GM10266 (cell line): ENCODE results near the gene PSME4.
"Not testable (repeated sequence)": the region's sequence is repeated elsewhere in the genome, so short reads cannot be mapped to it uniquely, and the experiment has no call there.

Experiments
- DNase-seq: peaks from one replicate; pipeline ENCODE4 v3.0.0; 2012; ENCODE audit errors: extremely low spot score
- CTCF ChIP-seq: IDR thresholded peaks from 2 replicates; pipeline ENCODE4 v1.5.1; 2012; ENCODE audit warnings: mild to moderate bottlenecking, low read depth; ENCODE audit not compliant: control insufficient read depth, insufficient read depth; ENCODE audit errors: missing control alignments

PSME4 gene

DNA sequence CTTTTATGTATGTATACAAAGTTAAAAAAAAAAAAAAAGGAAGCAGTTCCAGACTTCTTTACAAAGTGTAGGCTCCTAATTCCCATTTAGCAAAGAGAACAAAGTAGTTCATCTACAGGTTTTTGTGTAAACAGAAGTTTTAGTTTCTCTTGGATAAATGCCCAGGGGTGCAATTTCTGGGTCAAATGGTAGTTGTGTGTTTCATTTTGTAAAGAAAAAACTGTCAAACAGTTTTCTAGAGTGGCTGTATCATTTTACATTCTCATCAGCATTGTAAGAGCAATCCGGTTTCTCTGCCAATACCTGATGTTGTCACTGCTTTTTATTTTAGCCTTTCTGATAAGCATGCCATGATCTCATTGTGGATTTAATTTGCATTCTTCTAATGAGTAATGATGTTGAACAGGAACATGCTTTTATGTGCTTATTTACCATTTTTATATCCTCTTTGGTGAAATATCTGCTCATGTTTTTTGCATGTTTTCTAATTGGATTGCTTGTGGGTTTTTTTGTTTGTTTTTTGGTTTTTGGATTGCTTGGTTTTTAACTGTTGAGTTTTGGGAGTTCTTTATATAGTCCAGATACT, 16.6 kb upstream of the PSME4 start:
- no peak for TF ChIP-seq CTCF
- no peak for DNase-seq

- DNase-seq, result no peak
- TF ChIP-seq CTCF, result no peak
These were observed 14.9 kb upstream of the PSME4 start for GRCh38 chr2:53985646-53986045.

DNA sequence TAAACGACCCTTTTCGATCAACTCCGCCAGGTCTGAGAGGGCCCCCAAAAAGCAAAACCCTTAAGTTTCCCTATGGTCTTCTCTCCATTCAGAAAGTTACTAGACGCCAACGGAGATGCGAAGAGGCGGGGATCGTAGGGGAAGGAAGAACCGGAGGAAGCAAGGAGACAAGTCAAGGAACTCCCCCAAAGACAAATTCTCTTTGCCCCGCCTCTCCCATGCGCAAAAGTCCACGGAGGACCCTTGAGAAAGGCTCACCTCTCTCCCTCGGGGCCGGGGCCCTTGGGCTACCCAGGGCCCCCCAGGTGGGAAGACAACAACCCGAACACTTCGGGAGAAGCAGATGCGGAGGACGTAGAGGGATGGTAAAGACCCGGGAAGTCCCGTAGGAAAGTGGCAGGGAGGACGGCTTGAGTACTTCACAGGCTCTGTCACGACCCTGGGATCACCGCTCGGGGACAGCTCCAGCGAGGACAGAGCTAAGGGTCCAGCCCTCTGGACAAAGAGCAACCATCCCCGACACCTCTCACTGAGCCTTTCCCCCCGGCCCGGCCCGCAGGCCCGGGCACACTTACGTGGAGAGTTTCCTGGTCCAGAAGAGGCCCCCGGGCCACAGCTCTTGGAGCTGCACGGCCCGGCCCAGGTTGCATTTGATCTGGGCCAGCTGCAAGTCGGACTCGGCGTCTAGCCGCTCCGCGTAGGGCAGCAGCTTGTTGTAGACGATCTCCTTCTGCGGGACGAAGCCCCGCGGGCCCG, 647 bp downstream of the PSME4 start:
- peak; percentile 48 for DNase-seq
- TF ChIP-seq CTCF, result no peak

- peak; percentile 37 for DNase-seq
- no peak for TF ChIP-seq CTCF
These were observed 1.4 kb downstream of the PSME4 start for GRCh38 chr2:53969285-53969967.

GRCh38 chr2:53964987-53965687, 5.7 kb downstream of the PSME4 start:
- no peak for DNase-seq
- TF ChIP-seq CTCF, result no peak

DNA sequence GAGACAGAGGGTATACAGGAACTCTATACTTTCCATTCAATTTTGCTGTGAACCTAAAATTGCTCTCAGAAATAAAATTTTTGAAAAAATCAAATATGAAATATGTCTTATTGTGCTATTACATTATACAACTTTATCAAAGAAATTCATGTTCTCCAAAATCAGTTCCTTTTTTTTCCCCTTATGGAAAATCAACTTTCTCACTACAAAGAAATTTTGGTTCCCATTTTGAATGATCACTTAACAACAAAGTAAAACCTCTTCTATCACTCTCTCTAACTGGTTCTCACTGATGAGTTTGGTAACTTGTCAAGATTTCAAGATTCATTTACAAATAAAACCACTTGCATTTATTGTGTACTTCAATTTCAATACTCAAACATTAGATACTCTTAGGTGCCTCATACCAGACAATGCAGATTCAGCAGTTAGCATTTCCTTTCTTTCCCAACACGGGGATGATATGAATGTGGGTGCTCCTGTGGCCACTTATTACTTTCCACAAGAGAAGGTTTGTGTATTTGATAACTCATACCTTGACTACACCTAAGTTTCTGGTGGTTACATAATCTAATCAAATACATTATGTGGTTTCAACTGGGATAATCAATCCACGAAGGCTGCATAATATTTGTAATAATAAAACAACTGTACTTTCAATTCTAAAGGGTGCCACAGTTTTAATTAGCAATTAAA, 6.4 kb downstream of the PSME4 start:
- DNase-seq, result no peak
- no peak for TF ChIP-seq CTCF

DNA sequence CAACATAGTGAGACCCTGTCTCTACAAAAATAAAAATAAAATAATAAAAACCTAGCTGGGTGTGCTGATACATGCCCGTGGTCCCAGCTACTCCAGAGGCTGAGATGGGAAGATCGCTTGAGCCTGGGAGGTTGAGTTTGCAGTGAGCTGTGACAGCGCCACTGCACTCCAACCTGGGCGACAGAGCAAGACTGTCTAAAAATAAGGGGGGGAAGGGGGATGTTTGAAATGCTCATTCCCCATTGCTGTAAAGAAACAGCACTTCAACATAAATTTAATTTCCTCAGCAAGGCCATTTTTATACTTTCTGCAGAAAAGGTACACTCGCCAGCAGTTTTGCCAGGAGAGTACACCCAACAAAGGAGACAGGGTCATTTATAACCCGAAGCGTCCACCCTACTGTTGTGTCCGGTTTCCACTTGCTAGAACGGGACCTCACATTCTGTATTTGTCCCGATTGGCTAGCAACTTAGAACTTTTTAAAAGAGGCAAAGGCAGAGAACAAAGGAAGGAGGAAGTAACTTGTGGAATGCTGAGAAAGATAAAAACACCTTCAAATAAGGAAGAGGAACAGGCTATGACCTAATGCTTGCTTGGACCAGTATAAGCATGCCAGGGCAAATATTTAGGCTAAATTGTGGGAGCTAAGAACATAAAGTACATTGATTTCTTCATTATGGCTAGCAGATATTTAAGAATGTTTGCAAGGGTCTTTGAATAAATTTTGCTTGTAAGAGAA, 9.1 kb downstream of the PSME4 start:
- not testable (repeated sequence) for DNase-seq
